Measurements from ENCODE around the gene KCNAB1.

The KCNAB1 gene

DNA sequence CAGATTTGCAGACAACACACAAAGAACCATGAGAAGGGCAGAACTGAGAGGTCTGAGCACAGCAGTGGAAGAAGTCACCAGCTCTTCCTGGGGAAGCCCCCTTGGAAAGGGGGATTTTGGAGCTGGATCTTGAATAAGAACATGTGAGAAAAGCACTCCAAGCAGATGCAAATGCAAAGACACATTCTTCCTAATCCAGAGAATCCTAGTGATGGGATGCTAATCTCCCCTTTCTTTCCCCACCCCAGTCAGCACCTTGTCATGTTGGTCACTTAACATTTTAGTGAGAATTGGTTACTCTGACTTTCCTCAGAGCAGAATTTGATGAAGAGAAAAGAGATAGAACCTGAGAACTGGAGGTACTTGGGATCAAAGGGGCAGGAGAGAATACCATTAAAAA lies 286.0 kb downstream of the KCNAB1 start:
- ChIA-PET CTCF (interaction anchor here (1.1 to 3.5 kb wide), 2 partner anchors 11 to 43 kb away, joined by 4 to 15 read pairs; no protein-coding TSS in a partner anchor), POLR2A (no interaction called here)
- TF ChIP-seq, protein P1, sequence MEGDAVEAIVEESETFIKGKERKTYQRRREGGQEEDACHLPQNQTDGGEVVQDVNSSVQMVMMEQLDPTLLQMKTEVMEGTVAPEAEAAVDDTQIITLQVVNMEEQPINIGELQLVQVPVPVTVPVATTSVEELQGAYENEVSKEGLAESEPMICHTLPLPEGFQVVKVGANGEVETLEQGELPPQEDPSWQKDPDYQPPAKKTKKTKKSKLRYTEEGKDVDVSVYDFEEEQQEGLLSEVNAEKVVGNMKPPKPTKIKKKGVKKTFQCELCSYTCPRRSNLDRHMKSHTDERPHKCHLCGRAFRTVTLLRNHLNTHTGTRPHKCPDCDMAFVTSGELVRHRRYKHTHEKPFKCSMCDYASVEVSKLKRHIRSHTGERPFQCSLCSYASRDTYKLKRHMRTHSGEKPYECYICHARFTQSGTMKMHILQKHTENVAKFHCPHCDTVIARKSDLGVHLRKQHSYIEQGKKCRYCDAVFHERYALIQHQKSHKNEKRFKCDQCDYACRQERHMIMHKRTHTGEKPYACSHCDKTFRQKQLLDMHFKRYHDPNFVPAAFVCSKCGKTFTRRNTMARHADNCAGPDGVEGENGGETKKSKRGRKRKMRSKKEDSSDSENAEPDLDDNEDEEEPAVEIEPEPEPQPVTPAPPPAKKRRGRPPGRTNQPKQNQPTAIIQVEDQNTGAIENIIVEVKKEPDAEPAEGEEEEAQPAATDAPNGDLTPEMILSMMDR (IDR thresholded peaks at IDR 0.05; ENCODE audit: control extremely low read depth, extremely low read depth, low read depth, missing control alignments), result no peak
- no peak for DNase-seq (ENCODE audit: extremely low spot score)

DNA sequence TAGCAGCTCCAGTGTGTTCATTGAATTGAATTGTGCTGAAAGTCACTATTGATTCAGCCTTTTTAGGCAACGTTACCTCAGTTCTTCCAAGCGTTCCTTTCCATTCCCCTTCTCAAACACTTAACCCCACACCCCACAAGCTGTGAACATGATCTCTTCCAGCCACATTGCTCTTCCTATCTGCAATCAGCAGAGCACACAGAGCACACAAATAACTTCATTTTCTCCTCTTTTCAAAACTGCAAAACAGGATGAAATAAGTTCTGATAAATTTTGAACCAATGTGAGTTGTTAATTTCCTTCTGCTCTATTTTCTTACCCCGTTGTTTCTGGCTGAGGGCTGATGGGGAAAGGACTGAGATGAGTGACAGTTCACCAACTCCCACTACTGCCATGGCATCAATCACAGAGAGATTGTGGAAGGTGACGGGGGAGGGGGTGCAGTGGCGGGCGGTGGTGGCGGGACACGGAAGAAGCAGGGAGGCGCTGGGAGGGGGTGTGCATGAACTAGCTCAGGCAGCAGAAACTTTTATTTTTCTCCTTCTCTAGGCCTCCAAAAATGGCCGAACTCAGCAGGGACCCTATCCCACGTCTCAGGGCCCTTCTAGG lies 287.3 kb downstream of the KCNAB1 start:
- no peak for DNase-seq (ENCODE audit: extremely low spot score)
- ChIA-PET POLR2A (no interaction called here), CTCF (interaction anchor here (1.1 to 3.5 kb wide), 3 partner anchors 10 to 42 kb away, joined by 4 to 15 read pairs (median 4); no protein-coding TSS in a partner anchor)
- TF ChIP-seq, protein P1 (IDR thresholded peaks at IDR 0.05; ENCODE audit: control extremely low read depth, extremely low read depth, low read depth, missing control alignments), result no peak

DNA sequence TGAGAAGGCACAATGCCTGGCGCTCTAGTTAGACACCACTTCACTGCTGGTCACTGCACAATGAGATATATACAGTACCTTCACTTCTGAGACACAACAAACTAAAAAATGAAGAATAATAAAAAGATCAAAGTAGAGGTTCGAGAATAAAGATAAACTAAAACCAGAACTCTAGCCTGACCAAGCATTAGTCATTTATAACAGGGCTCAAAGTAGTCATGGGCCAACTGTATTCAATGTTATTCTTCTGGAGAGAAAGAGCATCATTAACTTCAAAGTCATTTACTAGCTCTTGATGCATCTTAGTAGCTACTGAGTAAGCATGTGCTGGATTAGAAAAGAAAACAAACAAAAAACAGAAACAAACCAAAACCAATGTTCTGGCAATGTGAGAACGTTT lies 289.3 kb downstream of the KCNAB1 start:
- DNase-seq (ENCODE audit: extremely low spot score), result no peak
- CTCF ChIA-PET, result interaction anchor here (1.0 to 3.5 kb wide), 4 partner anchors 8 to 792 kb away, joined by 3 to 15 read pairs (median 4); no protein-coding TSS in a partner anchor
- TF ChIP-seq, protein P1 (IDR thresholded peaks at IDR 0.05; ENCODE audit: control extremely low read depth, extremely low read depth, low read depth, missing control alignments), result no peak
- POLR2A ChIA-PET, result no interaction called here

DNA sequence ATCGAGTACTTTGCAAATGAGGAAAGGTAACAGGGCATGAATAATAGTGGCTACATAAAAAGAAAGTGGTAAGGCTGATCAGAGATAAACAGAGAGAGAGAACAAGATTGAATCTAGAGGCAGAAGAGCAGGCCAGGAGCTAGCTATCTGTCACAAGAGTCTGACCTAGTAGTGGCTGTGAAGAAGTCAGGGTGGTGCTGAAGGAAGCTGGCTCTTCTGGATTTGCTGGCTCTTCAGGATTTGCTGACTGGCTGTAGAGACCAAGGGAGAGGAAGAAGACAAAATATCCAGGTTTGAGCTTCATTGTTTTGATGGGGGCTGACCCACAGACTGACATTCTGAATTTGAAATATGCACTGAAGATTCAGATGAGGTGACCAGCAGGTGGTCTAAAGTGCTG lies 292.2 kb downstream of the KCNAB1 start:
- no peak for DNase-seq (ENCODE audit: extremely low spot score)
- TF ChIP-seq, protein P1 (IDR thresholded peaks at IDR 0.05; ENCODE audit: control extremely low read depth, extremely low read depth, low read depth, missing control alignments), result no peak
- CTCF ChIA-PET, result interaction anchor here (0.8 to 1.3 kb wide), 2 partner anchors 9 to 263 kb away, joined by 3 read pairs; no protein-coding TSS in a partner anchor
- POLR2A ChIA-PET, result no interaction called here

DNA sequence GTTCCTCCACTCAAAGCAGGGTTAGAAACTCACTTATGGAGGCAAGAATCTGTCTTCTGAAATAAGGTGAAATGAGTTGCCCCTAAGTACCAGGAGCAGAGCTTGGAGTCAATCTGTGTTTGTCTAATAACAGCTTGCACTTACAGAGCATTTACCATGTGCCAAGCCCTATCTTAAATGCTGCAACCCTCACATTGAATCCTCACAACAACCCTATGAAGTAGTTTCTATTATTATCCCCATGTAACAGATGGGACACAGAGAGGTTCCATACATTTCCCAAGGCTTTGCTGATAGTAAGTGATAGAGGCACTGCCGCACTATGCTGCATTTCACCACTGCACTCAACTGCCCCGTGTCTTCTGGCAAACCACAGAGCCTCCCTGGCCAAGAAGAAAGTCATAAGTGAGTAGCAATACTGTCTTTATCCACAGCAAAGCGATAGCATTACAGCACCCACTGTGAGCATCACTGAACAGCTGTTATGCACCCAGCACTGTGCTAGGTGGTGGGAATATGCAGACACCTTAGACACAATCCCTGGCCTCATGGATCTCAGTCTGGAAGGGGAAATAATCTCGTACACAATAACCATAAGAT lies 293.0 kb downstream of the KCNAB1 start:
- CTCF ChIA-PET, result interaction anchor here (0.8 to 1.3 kb wide), 2 partner anchors 10 to 264 kb away, joined by 3 read pairs; no protein-coding TSS in a partner anchor
- POLR2A ChIA-PET, result no interaction called here
- TF ChIP-seq, protein P1 (IDR thresholded peaks at IDR 0.05; ENCODE audit: control extremely low read depth, extremely low read depth, low read depth, missing control alignments), result no peak
- no peak for DNase-seq (ENCODE audit: extremely low spot score)

DNA sequence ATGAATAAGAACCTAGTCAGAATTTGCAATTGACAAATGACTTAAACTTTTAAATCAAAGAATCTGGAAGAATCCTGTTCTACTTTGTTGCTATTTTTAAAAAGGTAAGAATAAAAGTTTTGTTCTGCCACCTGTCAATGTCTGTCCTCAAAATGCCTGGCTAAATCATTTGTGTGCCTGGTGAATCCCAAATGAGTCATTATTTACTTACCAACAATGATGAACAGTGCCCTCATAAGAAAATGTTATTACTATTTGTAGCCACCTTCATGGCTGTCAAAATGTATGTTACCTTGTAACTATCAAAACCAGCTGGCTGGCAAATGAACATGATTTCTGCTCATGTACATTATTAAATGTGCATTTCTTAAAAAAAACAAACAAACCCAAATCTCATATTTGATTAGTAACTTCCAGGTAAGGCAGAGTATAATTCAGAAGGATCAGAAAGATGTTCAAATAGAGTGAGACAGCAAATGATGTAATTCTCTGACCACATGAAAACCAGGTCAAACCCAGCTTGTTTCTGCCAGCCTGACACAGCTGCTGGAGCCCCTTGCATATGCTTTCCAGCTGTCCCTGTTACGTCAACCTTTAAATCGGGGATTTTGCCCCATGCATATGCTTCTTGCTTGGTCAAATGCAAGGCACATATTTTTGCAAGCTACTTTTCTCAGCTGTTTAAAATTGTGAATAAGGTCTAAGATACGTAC lies 296.6 kb downstream of the KCNAB1 start:
- ChIA-PET POLR2A (no interaction called here), CTCF (interaction anchor here (1.0 to 3.1 kb wide), 5 partner anchors 9 to 93 kb away, joined by 3 to 15 read pairs (median 4); no protein-coding TSS in a partner anchor)
- DNase-seq (ENCODE audit: extremely low spot score), result no peak
- TF ChIP-seq, protein P1 (IDR thresholded peaks at IDR 0.05; ENCODE audit: control extremely low read depth, extremely low read depth, low read depth, missing control alignments), result no peak

Data from GM10248 (cell line).